Measurements from ENCODE around the gene CACNA2D1.

DNA sequence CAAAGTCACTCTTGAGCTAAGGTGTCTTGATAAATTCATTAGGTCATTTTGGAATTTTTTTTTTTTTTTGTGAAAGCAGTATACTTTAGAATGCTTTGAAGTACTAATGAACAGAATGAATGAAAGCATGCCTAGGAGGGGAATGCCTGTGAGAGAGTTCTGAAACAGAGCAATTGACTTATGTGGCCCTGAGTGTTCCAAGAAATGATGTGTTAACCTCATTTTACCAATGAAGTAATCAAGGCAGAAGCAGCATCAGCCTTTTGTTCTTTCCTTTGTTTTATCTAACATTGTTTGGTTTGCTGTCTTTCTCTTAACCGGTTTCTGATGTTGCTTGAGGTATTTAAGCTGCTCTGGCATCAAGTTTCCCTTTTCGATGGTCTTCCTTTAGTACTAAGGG, 519.1 kb downstream of the CACNA2D1 start:
- TF ChIP-seq, protein P1, sequence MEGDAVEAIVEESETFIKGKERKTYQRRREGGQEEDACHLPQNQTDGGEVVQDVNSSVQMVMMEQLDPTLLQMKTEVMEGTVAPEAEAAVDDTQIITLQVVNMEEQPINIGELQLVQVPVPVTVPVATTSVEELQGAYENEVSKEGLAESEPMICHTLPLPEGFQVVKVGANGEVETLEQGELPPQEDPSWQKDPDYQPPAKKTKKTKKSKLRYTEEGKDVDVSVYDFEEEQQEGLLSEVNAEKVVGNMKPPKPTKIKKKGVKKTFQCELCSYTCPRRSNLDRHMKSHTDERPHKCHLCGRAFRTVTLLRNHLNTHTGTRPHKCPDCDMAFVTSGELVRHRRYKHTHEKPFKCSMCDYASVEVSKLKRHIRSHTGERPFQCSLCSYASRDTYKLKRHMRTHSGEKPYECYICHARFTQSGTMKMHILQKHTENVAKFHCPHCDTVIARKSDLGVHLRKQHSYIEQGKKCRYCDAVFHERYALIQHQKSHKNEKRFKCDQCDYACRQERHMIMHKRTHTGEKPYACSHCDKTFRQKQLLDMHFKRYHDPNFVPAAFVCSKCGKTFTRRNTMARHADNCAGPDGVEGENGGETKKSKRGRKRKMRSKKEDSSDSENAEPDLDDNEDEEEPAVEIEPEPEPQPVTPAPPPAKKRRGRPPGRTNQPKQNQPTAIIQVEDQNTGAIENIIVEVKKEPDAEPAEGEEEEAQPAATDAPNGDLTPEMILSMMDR (IDR thresholded peaks at IDR 0.05) = no peak
- no peak for TF ChIP-seq POLR2A (IDR thresholded peaks at IDR 0.05)
